Spleen (tissue), 11 donors: ENCODE results near the gene RYR2. TPM values are rescaled to one million over a fixed set of nuclear protein-coding genes. Genes with fewer than 3 reads are reported as not detected.
A peak's percentile ranks its signal among the peaks of the same experiment; 100 is the strongest.

Experiments
- DNase-seq: peaks from one replicate; pipeline ENCODE4 v3.0.0-alpha.2; 2020
- H3K27ac ChIP-seq, 8 donors: fragments of 200-600 bp; sonication (generic) in 7 of 8; 1 replicate in 4 of 8; 2 replicates in 4 of 8; pipeline versions ENCODE4 v1.5.0 to v1.8.0; 2016 to 2021; ENCODE audit warnings: inconsistent platforms in 4 of 8, mild to moderate bottlenecking in 4 of 8, moderate library complexity in 1 of 8
- H3K27me3 ChIP-seq, 7 donors: fragments of 200-600 bp; sonication (generic) in 6 of 7; replicated peaks in 1 of 7; 1 replicate in 4 of 7; 2 replicates in 3 of 7; pipeline versions ENCODE4 v1.5.0 to v1.8.0; 2016 to 2021; ENCODE audit warnings: inconsistent platforms in 3 of 7, mild to moderate bottlenecking in 1 of 7
- H3K36me3 ChIP-seq, 6 donors: fragments of 200-600 bp; sonication (generic) in 5 of 6; 1 replicate in 4 of 6; 2 replicates in 2 of 6; pipeline versions ENCODE4 v1.5.0 to v1.8.0; 2016 to 2021; ENCODE audit warnings: inconsistent platforms in 2 of 6
- H3K4me1 ChIP-seq, 6 donors: fragments of 200-600 bp; sonication (generic) in 5 of 6; 1 replicate in 3 of 6; 2 replicates in 3 of 6; pipeline versions ENCODE4 v1.5.0 to v1.8.0; 2016 to 2021; ENCODE audit warnings: inconsistent platforms in 3 of 6
- H3K4me3 ChIP-seq, 8 donors: fragments of 200-600 bp; sonication (generic) in 7 of 8; 1 replicate in 4 of 8; 2 replicates in 4 of 8; pipeline versions ENCODE4 v1.5.0 to v1.8.0; 2016 to 2021; ENCODE audit warnings: inconsistent platforms in 4 of 8, mild to moderate bottlenecking in 4 of 8, moderate library complexity in 2 of 8
- H3K9me3 ChIP-seq, 8 donors: fragments of 200-600 bp; sonication (generic) in 7 of 8; 1 replicate in 4 of 8; 2 replicates in 4 of 8; pipeline versions ENCODE4 v1.5.0 to v1.8.0; 2016 to 2021; ENCODE audit warnings: inconsistent platforms in 4 of 8
- POLR2A ChIP-seq, 3 donors: fragments of 450-650 bp; IDR thresholded peaks; one replicate each; pipeline ENCODE4 v1.5.1; 2017; ENCODE audit warnings: antibody characterized with exemption in 3 of 3, mild to moderate bottlenecking in 1 of 3
- POLR2AphosphoS5 ChIP-seq, 3 donors: sonication (generic); formaldehyde crosslinking; IDR thresholded peaks; one replicate each; pipeline ENCODE4 v1.5.1; 2017; ENCODE audit warnings: antibody characterized with exemption in 3 of 3
- WGBS, 5 donors: extraction: QIAGEN DNeasy Blood & Tissue Kit in 3 of 5; methylation state at CpG; one replicate each; pipeline versions ENCODE4 v1.1.5 to v1.1.7; 2013 to 2018; 5-methylcytosine and 5-hydroxymethylcytosine counted together
- intact Hi-C: fragments of 100-400 bp; cut with DNase I; formaldehyde crosslinking; loops from one replicate; pipeline ENCODE4 v1.15.0; 2023; ENCODE audit warnings: low total_unique reads
- polyA plus RNA-seq, 3 donors: library from polyadenylated mRNA; stranded (reverse); fragments of 200-250 nt; gene quantifications; one replicate each; pipeline ENCODE4 v1.2.1, GENCODE V29; 2013
- total RNA-seq, 7 donors: library from RNA; depleted of rRNA in 3 of 7; stranded (reverse); fragments of >200 nt in 3 of 7; fragmentation: NEBNext Ultra II Directional in 4 of 7; extraction: Animal tissue kit (Norgen Biotek cat#: 25700) in 4 of 7; gene quantifications; one replicate each; pipeline versions ENCODE4 v1.1.0 to v1.2.1, GENCODE V29; 2016 to 2021
- TF ChIP-seq, protein P1 (sequence below), 11 experiments: fragments of 200-600 bp in 7 of 11; fragments of 450-650 bp in 4 of 11; sonication (generic) in 4 of 11; IDR thresholded peaks in 8 of 11; conservative IDR thresholded peaks in 3 of 11; 1 replicate in 7 of 11; 2 replicates in 4 of 11; pipeline versions ENCODE4 v1.4.0 to v1.8.0; 2016 to 2021; ENCODE audit warnings: antibody characterized with exemption in 11 of 11, inconsistent platforms in 4 of 11, mild to moderate bottlenecking in 1 of 11
- donor health status: healthy with polysubstance abuse.
- donor health status: DM: no; HTN: no; CAD: no; lungs with moderate emphysema.
- donor health status: DM: no; HTN: no; CAD: no.
- donor health status: Bipolar disorder and iron deficiency.
- donor health status: healthy.
- donor health status: DM: no; HTN: no; CAD: no.
- donor health status: DM: yes; HTN: yes; CAD: no.

The RYR2 gene
- total and polyA plus RNA-seq, 10 donors, result 0.12 to 7.1 (median 3.7) TPM

DNA sequence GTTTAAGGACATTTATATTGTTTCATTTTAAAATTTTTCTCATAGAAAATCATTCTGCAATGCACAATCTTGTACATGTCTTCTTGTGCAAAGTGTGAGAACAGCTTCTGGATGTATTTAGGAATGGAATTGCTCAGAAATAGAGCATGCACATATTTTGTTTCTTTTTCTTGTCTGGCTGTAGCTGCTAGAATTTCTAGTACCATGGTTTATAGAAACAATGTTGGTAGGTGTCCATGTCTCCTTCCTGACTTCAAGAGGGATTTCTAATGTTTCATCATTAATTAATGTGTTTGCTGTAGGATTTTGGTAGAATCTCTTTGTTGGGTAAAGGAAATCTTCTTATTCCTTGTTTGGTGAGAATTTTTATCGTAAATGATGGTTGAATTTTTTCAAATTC lies 99.0 kb downstream of the RYR2 start:
- intact Hi-C loops, result no loop called here
- H3K4me1 ChIP-seq, result no peaks in the 10 kb centered on the region
- no peaks in the 10 kb centered on the region for H3K36me3 ChIP-seq
- H3K27ac ChIP-seq, result peak overlapping the region in 3 of 8 donors; percentile 24 to 36 (median 27)
- no peaks in the 10 kb centered on the region for H3K27me3 ChIP-seq
- no peak for DNase-seq
- WGBS, 5 donors, result 57 to 88% (median 75%) methylated on average over 1 of the region's 1 CpG
- no peaks in the 10 kb centered on the region for H3K9me3 ChIP-seq
- H3K4me3 ChIP-seq, result no peak overlapping the region
- no peak for TF ChIP-seq POLR2A (IDR thresholded peaks at IDR 0.05)
- no peak for TF ChIP-seq POLR2AphosphoS5 (IDR thresholded peaks at IDR 0.05)
- TF ChIP-seq, protein P1, sequence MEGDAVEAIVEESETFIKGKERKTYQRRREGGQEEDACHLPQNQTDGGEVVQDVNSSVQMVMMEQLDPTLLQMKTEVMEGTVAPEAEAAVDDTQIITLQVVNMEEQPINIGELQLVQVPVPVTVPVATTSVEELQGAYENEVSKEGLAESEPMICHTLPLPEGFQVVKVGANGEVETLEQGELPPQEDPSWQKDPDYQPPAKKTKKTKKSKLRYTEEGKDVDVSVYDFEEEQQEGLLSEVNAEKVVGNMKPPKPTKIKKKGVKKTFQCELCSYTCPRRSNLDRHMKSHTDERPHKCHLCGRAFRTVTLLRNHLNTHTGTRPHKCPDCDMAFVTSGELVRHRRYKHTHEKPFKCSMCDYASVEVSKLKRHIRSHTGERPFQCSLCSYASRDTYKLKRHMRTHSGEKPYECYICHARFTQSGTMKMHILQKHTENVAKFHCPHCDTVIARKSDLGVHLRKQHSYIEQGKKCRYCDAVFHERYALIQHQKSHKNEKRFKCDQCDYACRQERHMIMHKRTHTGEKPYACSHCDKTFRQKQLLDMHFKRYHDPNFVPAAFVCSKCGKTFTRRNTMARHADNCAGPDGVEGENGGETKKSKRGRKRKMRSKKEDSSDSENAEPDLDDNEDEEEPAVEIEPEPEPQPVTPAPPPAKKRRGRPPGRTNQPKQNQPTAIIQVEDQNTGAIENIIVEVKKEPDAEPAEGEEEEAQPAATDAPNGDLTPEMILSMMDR (IDR thresholded peaks at IDR 0.05 in 8 of 11, conservative IDR thresholded peaks at IDR 0.05 in 3 of 11), result no peak

DNA sequence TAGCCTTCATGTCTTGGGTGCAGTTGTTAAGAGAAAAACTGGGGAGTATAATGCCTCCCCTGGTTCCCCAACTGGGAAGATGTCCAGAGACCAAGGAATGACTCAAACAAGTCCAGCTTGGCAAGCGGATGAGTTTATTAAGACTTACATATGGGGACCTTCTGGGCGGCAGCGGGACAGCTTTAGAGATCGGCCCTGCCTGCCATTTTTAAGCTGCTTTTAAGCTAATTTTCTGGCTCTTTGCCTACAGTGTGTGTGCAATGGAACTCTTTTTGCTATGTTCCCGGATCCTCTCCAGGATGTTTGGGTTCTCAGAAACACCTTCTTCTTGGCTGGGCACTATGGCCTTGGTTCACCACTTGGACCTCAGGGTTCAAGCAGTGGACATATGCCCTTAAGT lies 99.5 kb downstream of the RYR2 start:
- intact Hi-C loops, result no loop called here

DNA sequence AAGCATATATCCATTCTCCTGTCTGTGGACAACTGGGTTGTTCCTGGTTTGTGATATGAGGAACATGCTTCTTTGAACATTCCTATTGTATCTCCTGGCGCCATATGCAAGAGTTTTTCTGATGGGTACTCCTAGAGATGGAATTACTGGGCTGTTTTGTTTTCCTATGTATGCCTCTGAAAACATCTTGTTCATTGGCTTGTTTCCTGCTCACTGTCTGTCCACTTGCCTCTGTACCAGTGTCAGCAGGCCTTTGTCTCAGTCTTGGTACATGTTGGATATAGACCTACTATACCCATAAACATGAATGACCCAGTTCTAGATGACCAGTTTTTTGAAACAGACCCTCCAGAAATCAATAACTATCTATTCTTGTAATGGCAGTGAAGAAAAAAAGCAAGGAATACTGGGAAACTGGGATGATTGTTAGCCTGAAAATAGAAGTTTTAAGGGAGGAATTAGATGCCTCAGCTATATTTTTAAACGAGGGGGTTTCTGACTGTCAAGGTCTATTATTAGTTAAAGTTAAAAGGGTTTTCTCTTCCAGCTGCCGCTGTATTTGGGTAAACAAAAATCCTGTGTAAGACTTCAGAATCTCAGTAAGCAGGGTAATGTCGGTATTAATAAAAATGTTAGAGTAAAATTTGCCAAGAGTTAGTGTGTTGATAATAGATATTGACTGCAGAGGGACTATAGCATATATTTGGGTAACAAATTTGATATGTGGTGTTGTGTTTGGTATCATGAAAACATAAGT lies 103.6 kb downstream of the RYR2 start:
- no peak for TF ChIP-seq POLR2AphosphoS5 (IDR thresholded peaks at IDR 0.05)
- TF ChIP-seq, protein P1 (IDR thresholded peaks at IDR 0.05 in 8 of 11, conservative IDR thresholded peaks at IDR 0.05 in 3 of 11), result no peak
- no peak for TF ChIP-seq POLR2A (IDR thresholded peaks at IDR 0.05)
- Histone ChIP-seq H3K4me1 (no peaks in the 10 kb centered on the region), H3K27ac (peak overlapping the region in 7 of 8 donors; percentile 23 to 54 (median 33)), H3K36me3 (no peaks in the 10 kb centered on the region), H3K9me3 (no peaks in the 10 kb centered on the region), H3K27me3 (no peaks in the 10 kb centered on the region), H3K4me3 (no peak overlapping the region)
- intact Hi-C loops, result no loop called here
- DNase-seq, result no peak
- WGBS, 5 donors, result 68 to 73% (median 69%) methylated on average over 4 of the region's 4 CpGs

More for the DNA sequence above, 99.5 kb downstream of the RYR2 start:
- Histone ChIP-seq H3K9me3 (no peaks in the 10 kb centered on the region), H3K4me1 (no peaks in the 10 kb centered on the region), H3K27me3 (no peaks in the 10 kb centered on the region), H3K36me3 (no peaks in the 10 kb centered on the region), H3K4me3 (no peak overlapping the region), H3K27ac (peak overlapping the region in 5 of 8 donors; percentile 3 to 40 (median 27))
- 74 to 91% (median 87%) methylated on average over 5 of the region's 5 CpGs for WGBS, 5 donors
- DNase-seq, result no peak
- no peak for TF ChIP-seq POLR2AphosphoS5 (IDR thresholded peaks at IDR 0.05)
- TF ChIP-seq POLR2A (IDR thresholded peaks at IDR 0.05), result no peak
- TF ChIP-seq, protein P1 (IDR thresholded peaks at IDR 0.05 in 8 of 11, conservative IDR thresholded peaks at IDR 0.05 in 3 of 11), result no peak

DNA sequence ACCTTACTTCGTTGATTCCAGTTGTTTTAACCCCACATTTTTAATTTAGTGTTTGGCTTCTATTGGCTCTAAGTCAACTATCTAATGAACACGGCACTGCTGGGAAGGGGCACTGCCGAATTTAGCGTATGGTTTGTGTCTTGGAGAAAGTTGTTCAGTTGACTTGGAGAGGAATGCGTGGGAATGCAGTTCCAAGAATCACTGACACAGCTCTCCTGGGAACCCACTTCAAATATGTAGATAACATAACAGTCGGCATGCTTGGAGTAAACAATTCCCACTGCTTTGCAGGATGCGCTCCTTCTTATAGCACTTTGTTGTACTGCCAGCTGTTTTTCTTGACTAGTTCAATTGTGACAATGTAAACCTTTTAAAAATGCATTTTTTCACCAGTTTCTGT lies 104.3 kb downstream of the RYR2 start:
- Histone ChIP-seq H3K27me3 (no peaks in the 10 kb centered on the region), H3K4me1 (no peaks in the 10 kb centered on the region), H3K27ac (peak overlapping the region in 5 of 8 donors; percentile 23 to 54 (median 45)), H3K9me3 (no peaks in the 10 kb centered on the region), H3K4me3 (no peak overlapping the region), H3K36me3 (no peaks in the 10 kb centered on the region)
- intact Hi-C loops, result no loop called here
- WGBS, 5 donors, result 42 to 51% (median 50%) methylated on average over 7 of the region's 7 CpGs
- no peak for DNase-seq
- peak in 1 of 3 donors; percentile 40 for TF ChIP-seq POLR2AphosphoS5 (IDR thresholded peaks at IDR 0.05)
- TF ChIP-seq, protein P1 (IDR thresholded peaks at IDR 0.05 in 8 of 11, conservative IDR thresholded peaks at IDR 0.05 in 3 of 11), result no peak
